ENCODE results near the gene PDE4A.
A peak's percentile ranks its signal among the peaks of the same experiment; 100 is the strongest.

Gene PDE4A

GRCh38 chr19:10516671-10517286, 96.4 kb downstream of the PDE4A start:
- no peak for DNase-seq

DNA sequence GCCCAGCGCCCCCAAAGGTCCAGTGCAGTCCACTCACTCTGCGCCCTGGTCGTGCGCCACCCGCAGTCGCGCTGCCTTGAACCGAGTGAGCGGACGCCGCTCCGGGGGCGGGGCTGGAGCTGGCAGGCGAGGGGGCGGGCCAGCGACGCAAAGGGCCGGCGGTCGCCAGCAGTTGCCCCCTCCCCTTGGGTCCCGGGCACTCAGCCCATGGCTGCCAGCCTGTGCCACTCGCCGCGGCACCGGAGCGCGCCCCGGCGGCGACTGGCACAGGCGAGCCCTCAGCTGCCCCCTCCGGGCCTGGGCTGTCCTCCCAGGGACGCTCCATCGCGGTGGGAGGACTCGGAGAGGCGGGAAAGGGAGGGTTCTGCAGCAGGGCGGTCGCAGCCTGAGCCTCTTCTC, 97.0 kb downstream of the PDE4A start, which contains the start of gene S1PR5:
S1PR5 (minus strand) TSS at position 87 of the 399 bp plus-strand sequence. CDS start 2,436 bp downstream, outside the sequence.
- peak; percentile 38 for DNase-seq

DNA sequence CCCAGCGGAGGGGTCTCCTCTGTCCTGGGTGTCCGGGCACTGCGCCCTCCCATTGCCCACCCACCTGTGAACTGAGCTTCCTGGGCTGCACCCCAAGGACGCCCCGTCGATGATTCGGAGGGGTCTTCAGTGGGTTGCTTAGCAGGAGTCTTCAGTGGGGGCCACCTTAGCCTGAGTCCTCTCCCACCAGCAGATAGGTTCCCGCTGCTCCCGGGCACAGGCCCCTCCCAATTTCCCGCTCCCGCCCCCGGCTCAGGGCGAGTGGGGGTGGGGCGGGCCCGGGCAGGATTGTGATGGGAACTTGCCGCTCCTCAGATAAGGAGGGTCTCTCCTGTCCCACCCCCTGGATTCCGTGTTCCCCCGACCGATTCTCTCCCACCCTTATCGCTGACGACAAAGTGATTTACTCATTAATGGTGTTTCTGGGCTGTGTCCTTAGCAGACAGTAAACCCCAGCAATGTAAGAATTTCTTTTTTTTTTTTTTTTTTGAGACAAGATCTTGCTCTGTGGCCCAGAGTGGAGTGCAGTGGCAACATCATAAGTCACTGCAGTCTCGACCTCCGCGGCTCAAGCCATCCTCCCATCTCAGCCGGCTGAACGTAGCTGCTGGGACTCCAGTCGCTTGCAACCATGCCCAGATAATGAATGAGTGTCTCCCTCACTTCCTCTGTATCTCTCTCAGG, 97.6 kb downstream of the PDE4A start:
- DNase-seq: peak; percentile 41

- DNase-seq: no peak
These were observed 98.4 kb downstream of the PDE4A start for GRCh38 chr19:10518444-10519361.
